ENCODE data around the gene GAS7. TPM values are rescaled to one million over a fixed set of nuclear protein-coding genes. Genes with fewer than 3 reads are reported as not detected.

Gene GAS7
- total RNA-seq, 2 experiments from 2014 or later: 0.76 to 1.2 TPM

DNA sequence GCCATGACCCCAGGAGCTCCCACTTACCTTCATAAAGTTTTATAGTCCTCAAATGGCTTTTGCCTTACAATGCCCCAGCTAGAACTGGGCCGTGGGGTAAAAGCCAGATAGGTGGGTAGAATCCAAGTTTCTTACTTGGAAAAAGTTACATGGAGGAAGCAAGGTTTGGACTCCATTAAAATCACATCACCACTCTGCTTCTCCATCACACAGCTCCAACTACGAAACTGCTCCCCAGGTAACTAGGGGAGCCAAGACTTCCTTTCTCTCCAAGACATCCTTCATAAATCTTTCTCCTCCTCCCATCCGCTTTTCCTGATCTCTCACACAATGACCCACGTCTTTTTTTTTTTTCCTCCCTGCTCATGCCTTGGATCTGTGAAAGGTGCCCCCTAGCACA lies 162.5 kb downstream of the GAS7 start:
- Mint-ChIP-seq H3K27me3 (no peaks in the 10 kb centered on the region), H3K9me3 (no peaks in the 10 kb centered on the region), H3K27ac (peak overlapping the region; percentile 74)

DNA sequence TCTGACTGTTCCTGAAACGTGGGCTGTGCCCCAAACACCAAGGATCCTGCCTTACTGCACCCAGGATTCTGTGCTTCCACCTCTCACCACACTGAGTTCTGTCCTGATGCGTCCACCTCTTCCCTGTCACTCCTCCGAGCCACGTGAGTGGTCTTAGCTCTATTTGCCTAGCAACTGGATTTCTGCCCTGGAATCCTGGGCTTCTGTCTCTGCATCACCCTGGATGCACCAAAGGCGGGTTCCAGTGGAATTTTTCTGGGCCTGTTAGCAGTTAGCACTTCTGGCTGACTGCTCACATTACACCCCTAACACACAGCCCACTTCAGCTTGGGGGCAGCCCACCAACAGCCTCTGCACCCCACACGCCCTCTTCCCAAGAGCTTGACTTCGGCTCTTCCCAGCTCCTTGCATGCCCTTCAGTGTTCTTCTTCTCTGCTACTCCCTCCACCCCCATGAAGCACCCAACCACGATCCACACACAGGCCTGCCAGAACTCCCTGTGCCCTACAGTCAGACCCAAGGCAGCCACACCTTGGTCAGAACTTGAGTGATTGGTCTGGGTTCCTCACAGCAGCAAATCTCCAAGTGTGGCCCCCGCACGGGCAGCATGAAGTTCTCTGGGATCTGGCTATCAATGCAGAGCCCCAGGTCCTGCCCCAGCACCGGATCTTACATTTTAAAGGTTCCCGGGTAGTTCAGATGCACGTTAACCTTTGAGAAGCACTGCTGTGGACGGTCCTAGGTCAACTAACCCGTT lies 163.5 kb downstream of the GAS7 start:
- Mint-ChIP-seq H3K36me3 (no peaks in the 10 kb centered on the region), H3K27ac (no peak overlapping the region), H3K27me3 (no peaks in the 10 kb centered on the region), H3K4me1 (peaks cover 1% of the 10 kb centered on the region), H3K9me3 (no peaks in the 10 kb centered on the region), H3K4me3 (no peak overlapping the region)
- DNase-seq: no peak

More for the DNA sequence above, 162.5 kb downstream of the GAS7 start:
- Mint-ChIP-seq H3K36me3 (no peaks in the 10 kb centered on the region), H3K4me1 (peaks cover 10% of the 10 kb centered on the region), H3K4me3 (no peak overlapping the region)
- no peak for DNase-seq

DNA sequence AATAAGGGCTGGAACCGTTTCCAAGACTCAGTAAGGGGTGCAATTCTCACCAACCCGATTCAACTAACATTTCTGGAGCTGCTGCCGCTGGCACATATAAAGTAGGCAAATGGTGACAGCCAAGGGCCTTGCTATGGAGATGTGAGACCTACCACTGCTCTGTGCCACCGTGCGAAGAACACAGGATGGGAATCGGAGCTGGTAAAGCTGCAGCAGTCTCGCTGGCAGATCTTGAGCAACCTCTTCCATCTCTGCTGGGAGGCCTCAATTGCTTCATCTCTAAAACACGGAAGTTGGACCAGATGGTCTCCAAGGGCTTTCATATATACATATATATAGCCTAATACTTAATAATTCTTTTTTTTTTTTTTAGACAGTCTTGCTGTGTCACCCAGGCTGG lies 164.4 kb downstream of the GAS7 start:
- no peaks in the 10 kb centered on the region for H3K9me3 Mint-ChIP-seq
- H3K27ac Mint-ChIP-seq: no peak overlapping the region
- no peak overlapping the region for H3K4me3 Mint-ChIP-seq
- no peaks in the 10 kb centered on the region for H3K36me3 Mint-ChIP-seq
- no peaks in the 10 kb centered on the region for H3K4me1 Mint-ChIP-seq
- no peak for DNase-seq
- H3K27me3 Mint-ChIP-seq: no peaks in the 10 kb centered on the region

DNA sequence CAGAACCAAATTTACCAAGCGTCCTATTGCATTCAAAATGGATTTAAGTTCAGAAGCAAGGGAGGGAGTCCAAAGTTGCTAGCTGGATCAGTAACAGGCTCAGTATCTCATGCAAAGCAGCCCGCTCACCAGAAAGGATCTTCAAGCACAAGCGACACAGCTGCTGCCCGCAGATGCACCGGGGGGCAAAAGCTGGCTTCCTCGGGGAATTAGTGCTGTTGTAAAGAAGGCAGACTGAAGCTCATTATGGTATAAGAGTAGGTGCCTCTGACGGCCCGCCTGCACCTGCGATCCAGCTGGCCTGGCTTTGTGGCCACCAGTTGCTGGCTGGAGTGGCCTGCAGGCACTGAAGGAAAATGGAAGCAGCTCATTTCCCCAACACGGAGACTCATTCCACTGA lies 165.0 kb downstream of the GAS7 start:
- Mint-ChIP-seq H3K27ac (no peak overlapping the region), H3K36me3 (no peaks in the 10 kb centered on the region), H3K4me1 (no peaks in the 10 kb centered on the region), H3K4me3 (no peak overlapping the region), H3K27me3 (no peaks in the 10 kb centered on the region), H3K9me3 (no peaks in the 10 kb centered on the region)
- no peak for DNase-seq

DNA sequence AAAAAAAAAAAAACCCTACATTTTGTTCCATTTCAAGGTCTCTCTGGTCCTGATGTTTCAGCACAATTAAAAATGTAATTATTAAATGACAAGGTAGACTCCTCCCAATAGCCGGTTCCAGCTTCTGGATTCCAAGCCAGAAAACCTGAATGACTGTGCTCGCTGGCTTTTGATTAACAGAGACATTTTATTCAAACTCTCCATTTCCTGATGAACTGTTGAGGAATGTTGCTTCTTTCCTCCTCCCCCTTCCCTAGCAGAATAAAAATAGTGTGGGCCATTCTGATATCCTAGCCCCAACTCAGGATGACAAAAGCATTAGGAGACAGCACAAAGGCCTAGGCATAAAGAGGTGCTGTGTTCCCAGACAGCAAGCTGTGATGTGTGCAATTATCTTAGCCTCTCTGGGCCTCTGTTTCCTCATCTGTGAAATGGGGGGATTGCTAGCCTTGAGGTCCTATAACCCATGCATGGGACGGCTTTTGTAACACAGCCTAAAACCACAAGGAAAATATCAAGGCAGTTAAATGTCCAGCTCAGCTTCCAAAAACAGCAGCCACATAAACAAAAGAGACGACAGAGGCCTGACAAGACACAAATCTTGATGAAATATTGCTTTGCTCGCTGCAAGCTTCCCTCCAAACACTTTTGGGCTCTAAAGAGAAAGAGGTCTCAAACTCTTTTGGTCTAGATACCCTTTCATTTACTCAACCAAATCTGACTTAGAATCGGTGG lies 166.1 kb downstream of the GAS7 start:
- no peak overlapping the region for H3K27ac Mint-ChIP-seq
- H3K4me1 Mint-ChIP-seq: no peaks in the 10 kb centered on the region
- no peaks in the 10 kb centered on the region for H3K36me3 Mint-ChIP-seq
- no peaks in the 10 kb centered on the region for H3K9me3 Mint-ChIP-seq
- no peak overlapping the region for H3K4me3 Mint-ChIP-seq
- no peak for DNase-seq
- H3K27me3 Mint-ChIP-seq: no peaks in the 10 kb centered on the region

DNA sequence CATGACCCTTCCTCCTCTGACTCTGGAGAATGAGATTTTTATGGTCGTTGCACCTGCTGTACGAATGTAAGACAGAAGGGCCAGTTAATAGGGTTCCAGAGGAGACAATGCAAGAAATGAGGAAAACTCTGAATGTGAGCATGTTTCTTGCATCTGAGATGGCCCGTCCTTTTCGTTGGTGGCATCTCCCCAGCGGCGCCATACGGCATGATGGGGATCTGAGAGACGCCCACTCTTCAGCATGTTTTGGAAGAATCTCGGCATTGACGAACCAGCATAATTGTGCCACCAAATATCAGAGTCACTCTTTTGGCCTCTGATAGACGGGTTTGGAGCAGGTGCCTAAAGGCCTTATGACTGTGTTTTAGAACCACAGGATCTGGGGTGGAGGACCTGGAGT lies 166.8 kb downstream of the GAS7 start:
- H3K27me3 Mint-ChIP-seq: no peaks in the 10 kb centered on the region
- no peak overlapping the region for H3K27ac Mint-ChIP-seq
- no peaks in the 10 kb centered on the region for H3K36me3 Mint-ChIP-seq
- H3K4me3 Mint-ChIP-seq: no peak overlapping the region
- no peak for DNase-seq
- no peaks in the 10 kb centered on the region for H3K9me3 Mint-ChIP-seq
- H3K4me1 Mint-ChIP-seq: no peaks in the 10 kb centered on the region

DNA sequence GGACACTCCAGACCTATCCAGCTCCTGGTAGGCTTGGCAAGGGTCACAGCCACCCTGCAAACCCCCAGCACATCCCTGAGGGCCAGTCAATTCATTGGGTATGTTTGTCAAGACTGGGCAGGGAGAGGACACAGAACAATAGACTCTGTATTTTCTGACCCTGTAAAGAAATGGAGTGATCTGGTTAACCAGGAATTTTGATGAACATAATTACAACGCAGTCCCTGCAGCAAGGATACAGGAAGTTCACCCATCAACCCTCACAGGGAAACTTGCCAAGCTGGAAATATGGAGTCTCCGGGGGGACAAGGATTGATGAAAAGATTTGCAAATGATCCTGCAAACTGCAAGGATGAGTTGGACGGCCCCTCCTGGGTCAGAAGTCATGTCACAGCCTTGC lies 167.3 kb downstream of the GAS7 start:
- H3K4me3 Mint-ChIP-seq: no peak overlapping the region
- H3K36me3 Mint-ChIP-seq: no peaks in the 10 kb centered on the region
- no peak overlapping the region for H3K27ac Mint-ChIP-seq
- H3K9me3 Mint-ChIP-seq: no peaks in the 10 kb centered on the region
- no peaks in the 10 kb centered on the region for H3K4me1 Mint-ChIP-seq
- no peak for DNase-seq
- no peaks in the 10 kb centered on the region for H3K27me3 Mint-ChIP-seq

DNA sequence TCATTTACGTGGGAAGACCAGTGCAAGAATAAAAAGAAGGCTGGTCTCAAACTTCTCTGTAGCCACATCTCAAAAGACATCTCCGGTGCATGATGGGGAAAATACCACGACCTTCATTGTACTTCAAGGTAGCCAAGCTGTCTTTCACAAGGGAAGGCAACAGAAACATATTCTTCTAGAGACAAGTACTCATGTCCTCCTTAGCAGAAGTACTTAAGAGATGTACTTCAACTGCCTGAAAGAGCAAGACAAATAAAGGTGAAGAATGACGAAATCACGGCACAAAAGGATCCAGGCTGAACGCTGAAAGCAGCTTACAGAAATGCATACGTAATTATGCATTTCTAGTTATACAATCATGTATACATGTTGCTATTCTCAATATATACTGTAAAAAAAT lies 169.3 kb downstream of the GAS7 start:
- no peaks in the 10 kb centered on the region for H3K9me3 Mint-ChIP-seq
- H3K27me3 Mint-ChIP-seq: no peaks in the 10 kb centered on the region
- no peaks in the 10 kb centered on the region for H3K4me1 Mint-ChIP-seq
- no peaks in the 10 kb centered on the region for H3K36me3 Mint-ChIP-seq
- H3K4me3 Mint-ChIP-seq: no peak overlapping the region
- DNase-seq: no peak
- no peak overlapping the region for H3K27ac Mint-ChIP-seq

DNA sequence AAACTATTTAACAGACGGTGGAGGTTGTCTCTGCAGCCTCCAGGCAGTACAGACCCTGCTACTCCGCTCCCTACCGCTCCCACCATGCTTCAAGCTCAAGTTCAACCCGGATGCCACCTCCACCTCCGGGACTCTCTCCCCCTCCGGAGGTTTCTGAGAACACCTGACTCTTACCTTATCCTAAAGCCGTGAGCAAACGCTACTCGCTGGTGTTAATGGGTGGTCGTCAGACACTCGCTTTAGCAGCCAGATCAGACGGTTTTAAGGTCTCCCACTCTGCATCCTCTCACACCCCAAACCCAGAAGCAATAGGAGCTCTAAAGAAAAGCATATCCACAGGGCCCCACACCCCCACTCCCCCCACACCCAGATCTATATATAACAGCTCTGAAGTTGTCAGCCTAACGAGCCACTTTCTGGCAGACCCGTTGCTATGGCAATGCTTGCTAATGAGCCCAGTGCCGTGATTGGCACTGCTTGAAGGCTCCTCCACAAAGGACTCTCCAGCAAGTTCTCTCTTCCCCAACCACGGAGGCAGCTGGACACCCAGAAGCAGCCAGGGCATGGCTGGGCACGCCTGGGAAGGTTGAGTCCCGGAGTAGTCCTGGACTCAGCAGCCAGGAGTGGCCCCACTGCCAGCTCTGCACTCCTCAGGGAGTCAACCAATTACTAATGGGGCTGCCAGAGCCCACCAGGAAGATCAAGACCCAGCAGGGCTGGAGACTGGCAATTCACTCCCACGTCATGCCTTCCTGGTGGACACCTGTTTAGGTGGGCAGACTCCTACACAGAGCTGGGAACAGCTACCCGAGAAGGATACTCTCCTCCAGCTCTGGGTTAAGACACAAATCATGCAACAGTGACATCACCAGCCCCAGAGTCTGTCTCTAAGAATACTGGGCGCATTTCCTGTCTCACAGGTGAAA lies 172.2 kb downstream of the GAS7 start:
- Mint-ChIP-seq H3K4me1 (no peaks in the 10 kb centered on the region), H3K4me3 (no peak overlapping the region), H3K27me3 (no peaks in the 10 kb centered on the region), H3K27ac (no peak overlapping the region), H3K36me3 (no peaks in the 10 kb centered on the region), H3K9me3 (no peaks in the 10 kb centered on the region)
- no peak for DNase-seq

DNA sequence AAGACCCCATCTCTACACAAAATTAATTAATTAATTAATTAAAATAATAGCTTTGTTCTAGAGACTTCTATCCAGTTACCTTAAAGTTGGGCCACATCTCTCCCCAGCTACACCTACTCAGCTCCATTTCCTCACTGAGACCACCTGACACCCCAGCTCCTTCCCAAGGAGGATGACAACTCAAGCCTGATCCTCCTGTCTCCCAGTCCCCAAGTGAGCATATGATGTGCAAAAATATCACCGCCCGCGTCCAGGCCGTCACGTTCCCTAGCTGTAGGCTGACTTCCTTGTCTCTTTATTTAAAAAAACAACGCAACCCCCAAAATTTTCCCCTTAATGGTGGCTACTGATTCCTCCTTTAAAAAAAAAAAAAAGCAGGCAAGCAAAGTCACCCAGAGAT lies 173.2 kb downstream of the GAS7 start:
- Mint-ChIP-seq H3K4me3 (no peak overlapping the region), H3K36me3 (no peaks in the 10 kb centered on the region), H3K27me3 (no peaks in the 10 kb centered on the region), H3K9me3 (no peaks in the 10 kb centered on the region), H3K4me1 (no peaks in the 10 kb centered on the region), H3K27ac (no peak overlapping the region)
- DNase-seq: no peak

DNA sequence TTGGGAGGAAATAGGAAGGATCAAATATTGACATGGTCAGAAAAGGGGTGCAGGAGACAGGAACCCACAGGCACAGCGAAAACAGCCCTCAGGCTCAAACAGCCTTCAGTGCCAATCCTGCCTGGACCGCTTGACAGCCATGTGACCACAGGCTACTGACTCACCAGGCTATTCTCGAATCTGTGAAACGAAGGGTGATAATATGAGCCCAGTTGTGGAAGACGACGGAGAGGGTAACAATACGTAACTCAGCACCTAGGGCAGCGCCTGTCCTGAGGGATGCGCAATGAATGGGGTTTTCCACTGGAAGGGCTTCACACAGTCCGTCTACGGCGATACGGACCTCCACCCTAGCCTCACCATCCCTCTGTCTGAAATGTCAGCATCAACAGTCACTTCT lies 176.0 kb downstream of the GAS7 start:
- DNase-seq: no peak
- H3K4me3 Mint-ChIP-seq: no peak overlapping the region
- H3K4me1 Mint-ChIP-seq: no peaks in the 10 kb centered on the region
- H3K27me3 Mint-ChIP-seq: no peaks in the 10 kb centered on the region
- no peaks in the 10 kb centered on the region for H3K36me3 Mint-ChIP-seq
- H3K9me3 Mint-ChIP-seq: no peaks in the 10 kb centered on the region
- no peak overlapping the region for H3K27ac Mint-ChIP-seq

DNA sequence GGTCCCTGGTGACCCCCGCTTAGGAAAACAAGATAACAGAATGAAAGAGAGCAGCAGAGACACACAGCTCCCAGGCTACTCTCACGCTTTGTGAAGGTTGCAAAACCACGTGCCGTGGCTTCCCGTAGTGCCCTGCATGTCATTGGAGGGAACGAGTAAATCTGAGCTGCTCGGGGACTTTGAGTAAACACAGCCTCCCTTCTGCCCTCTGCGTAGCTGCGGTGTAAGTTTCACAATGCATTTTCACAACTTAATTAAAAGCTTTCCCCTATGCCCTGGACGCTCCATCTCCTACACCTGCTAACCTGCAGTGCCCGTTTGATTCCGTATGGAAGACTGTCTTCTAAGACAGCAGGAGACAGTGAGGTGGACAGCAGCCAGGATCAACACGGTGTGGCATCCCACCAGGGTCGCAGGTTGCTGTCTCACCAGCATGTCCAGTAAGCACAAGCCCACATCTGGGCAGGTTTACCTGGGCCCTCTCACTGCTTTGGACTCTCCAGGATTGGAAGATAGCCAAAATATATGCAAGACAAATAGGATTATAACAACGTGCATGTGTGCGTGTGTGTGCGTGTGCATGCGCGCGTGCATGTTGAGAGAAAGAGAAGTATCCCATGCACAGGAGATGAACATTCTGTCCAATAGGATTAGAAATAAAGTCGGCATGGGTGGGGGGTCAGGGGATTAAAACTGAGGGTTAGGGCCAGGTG lies 177.0 kb downstream of the GAS7 start:
- no peak for DNase-seq
- H3K9me3 Mint-ChIP-seq: no peaks in the 10 kb centered on the region
- no peak overlapping the region for H3K27ac Mint-ChIP-seq
- no peaks in the 10 kb centered on the region for H3K27me3 Mint-ChIP-seq
- H3K4me1 Mint-ChIP-seq: no peaks in the 10 kb centered on the region
- H3K36me3 Mint-ChIP-seq: no peaks in the 10 kb centered on the region
- no peak overlapping the region for H3K4me3 Mint-ChIP-seq

DNA sequence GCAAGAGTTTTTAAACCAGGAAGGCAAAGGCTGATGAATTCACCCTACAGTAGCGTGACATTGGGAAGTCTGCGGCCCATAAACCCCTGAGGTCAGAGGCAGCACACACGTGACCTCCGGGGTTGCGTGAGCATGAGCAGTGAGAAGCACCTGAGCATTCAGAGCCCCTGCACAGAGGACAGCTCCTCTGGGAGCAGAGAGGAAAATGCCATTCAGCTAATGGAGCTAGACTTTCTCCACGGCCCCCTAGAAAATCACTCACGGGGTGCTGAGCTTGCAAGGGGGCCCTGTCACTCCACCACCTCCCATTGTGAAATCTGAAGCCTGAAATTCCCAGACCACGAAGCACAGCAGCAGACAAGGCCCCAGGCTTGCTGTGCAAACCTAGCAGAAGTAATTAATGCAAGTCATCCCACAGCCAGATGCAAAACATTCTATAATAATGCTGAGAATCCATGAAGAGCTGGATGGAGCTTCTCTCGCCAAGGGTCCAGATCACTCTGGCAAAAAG lies 178.4 kb downstream of the GAS7 start:
- Mint-ChIP-seq H3K27me3 (no peaks in the 10 kb centered on the region), H3K27ac (no peak overlapping the region), H3K9me3 (no peaks in the 10 kb centered on the region), H3K36me3 (no peaks in the 10 kb centered on the region), H3K4me3 (no peak overlapping the region), H3K4me1 (no peaks in the 10 kb centered on the region)
- DNase-seq: no peak

DNA sequence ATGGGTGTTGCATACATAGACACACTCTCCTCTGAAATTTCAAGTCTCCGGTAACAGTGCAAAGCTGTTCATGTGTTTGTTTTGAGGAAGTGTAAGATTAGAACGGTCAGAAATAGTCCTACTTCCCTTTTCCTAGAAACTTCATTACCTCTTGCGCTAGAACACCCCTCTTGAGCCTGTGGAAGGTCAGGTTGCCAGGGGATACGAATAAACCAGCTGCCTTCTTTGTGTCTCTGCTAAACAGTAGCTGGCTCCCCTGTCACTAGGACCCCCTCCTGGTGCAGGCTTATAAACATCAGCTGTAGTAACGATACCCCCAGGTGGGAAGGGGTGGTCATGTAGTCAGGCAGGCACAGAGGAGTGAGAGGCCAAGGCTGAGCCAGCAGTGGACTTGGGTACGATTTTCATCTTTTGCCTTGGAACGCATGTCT lies 179.9 kb downstream of the GAS7 start:
- no peaks in the 10 kb centered on the region for H3K36me3 Mint-ChIP-seq
- no peaks in the 10 kb centered on the region for H3K4me1 Mint-ChIP-seq
- H3K9me3 Mint-ChIP-seq: no peaks in the 10 kb centered on the region
- no peak overlapping the region for H3K27ac Mint-ChIP-seq
- H3K4me3 Mint-ChIP-seq: no peak overlapping the region
- H3K27me3 Mint-ChIP-seq: no peaks in the 10 kb centered on the region
- no peak for DNase-seq
